ENCODE measurements around the gene ARID1B.
A peak's percentile ranks its signal among the peaks of the same experiment; 100 is the strongest.

Gene ARID1B

GRCh38 chr6:156914181-156914580 lies 137.0 kb downstream of the ARID1B start:
- intact Hi-C loops (cut with DNase I; ENCODE audit: low total_unique reads), result no loop called here
- peaks cover 0 to 45% (median 7%) of the 10 kb centered on the region in 4 donors for H3K4me1 ChIP-seq
- DNase-seq, result no peak

GRCh38 chr6:156916130-156916801 lies 139.1 kb downstream of the ARID1B start:
- Histone ChIP-seq H3K27me3 (no peaks in the 10 kb centered on the region), H3K4me3 (no peak overlapping the region), H3K4me1 (peaks cover 0 to 56% (median 14%) of the 10 kb centered on the region in 4 donors), H3K36me3 (no peaks in the 10 kb centered on the region), H3K27ac (peak overlapping the region in 1 of 2 donors; percentile 2), H3K9me3 (no peaks in the 10 kb centered on the region)
- intact Hi-C loops (cut with DNase I; ENCODE audit: low total_unique reads), result no loop called here
- DNase-seq, result no peak
- TF ChIP-seq CTCF (IDR thresholded peaks at IDR 0.05), result no peak

More at GRCh38 chr6:156914181-156914580, 137.0 kb downstream of the ARID1B start:
- Histone ChIP-seq H3K9me3 (no peaks in the 10 kb centered on the region), H3K36me3 (no peaks in the 10 kb centered on the region), H3K27me3 (no peaks in the 10 kb centered on the region), H3K27ac (no peak overlapping the region), H3K4me3 (no peak overlapping the region)
- TF ChIP-seq CTCF (IDR thresholded peaks at IDR 0.05), result no peak

GRCh38 chr6:156917213-156917612 lies 140.0 kb downstream of the ARID1B start:
- Histone ChIP-seq H3K4me3 (no peak overlapping the region), H3K27ac (no peak overlapping the region), H3K9me3 (no peaks in the 10 kb centered on the region), H3K27me3 (no peaks in the 10 kb centered on the region), H3K36me3 (no peaks in the 10 kb centered on the region), H3K4me1 (peaks cover 0 to 60% (median 17%) of the 10 kb centered on the region in 4 donors)
- no peak for DNase-seq
- no peak for TF ChIP-seq CTCF (IDR thresholded peaks at IDR 0.05)
- intact Hi-C loops (cut with DNase I; ENCODE audit: low total_unique reads), result no loop called here

- H3K4me1 ChIP-seq, result peaks cover 0 to 68% (median 21%) of the 10 kb centered on the region in 4 donors
- H3K27ac ChIP-seq, result peak overlapping the region; percentile 26 to 47
- intact Hi-C loops (cut with DNase I; ENCODE audit: low total_unique reads), result no loop called here
- no peak overlapping the region for H3K4me3 ChIP-seq
- TF ChIP-seq CTCF (IDR thresholded peaks at IDR 0.05), result no peak
- H3K27me3 ChIP-seq, result no peaks in the 10 kb centered on the region
- no peaks in the 10 kb centered on the region for H3K9me3 ChIP-seq
- DNase-seq, result no peak
- H3K36me3 ChIP-seq, result no peaks in the 10 kb centered on the region
These were observed 141.5 kb downstream of the ARID1B start for GRCh38 chr6:156918647-156919046.

GRCh38 chr6:156919370-156919769 lies 142.2 kb downstream of the ARID1B start:
- no peak overlapping the region for H3K4me3 ChIP-seq
- no peaks in the 10 kb centered on the region for H3K9me3 ChIP-seq
- H3K36me3 ChIP-seq, result no peaks in the 10 kb centered on the region
- no peak for DNase-seq
- peak overlapping the region in 1 of 2 donors; percentile 47 for H3K27ac ChIP-seq
- no peaks in the 10 kb centered on the region for H3K27me3 ChIP-seq
- intact Hi-C loops (cut with DNase I; ENCODE audit: low total_unique reads), result no loop called here
- no peak for TF ChIP-seq CTCF (IDR thresholded peaks at IDR 0.05)
- peaks cover 0 to 68% (median 21%) of the 10 kb centered on the region in 4 donors for H3K4me1 ChIP-seq
